Ishikawa (cell line): ENCODE data around the gene NPY2R.
A peak's percentile ranks its signal among the peaks of the same experiment; 100 is the strongest.

ENCODE experiments used
- CEBPB ChIP-seq: IDR thresholded peaks from 2 replicates; pipeline ENCODE4 v1.6.1; 2012
- CREB1 ChIP-seq: IDR thresholded peaks from 2 replicates; pipeline ENCODE4 v1.6.1; 2012; ENCODE audit warnings: low read depth
- EGR1 ChIP-seq: IDR thresholded peaks from 2 replicates; pipeline ENCODE4 v1.6.1; 2012
- EP300 ChIP-seq: IDR thresholded peaks from 2 replicates; pipeline ENCODE4 v1.6.1; 2012; ENCODE audit warnings: borderline replicate concordance
- FOXM1 ChIP-seq: IDR thresholded peaks from 2 replicates; pipeline ENCODE4 v1.6.1; 2012; ENCODE audit warnings: low read depth, borderline replicate concordance
- MAX ChIP-seq: IDR thresholded peaks from 2 replicates; pipeline ENCODE4 v1.6.1; 2012
- NFIC ChIP-seq: IDR thresholded peaks from 2 replicates; pipeline ENCODE4 v1.6.1; 2012
- RAD21 ChIP-seq: IDR thresholded peaks from 2 replicates; pipeline ENCODE4 v1.6.1; 2012; ENCODE audit warnings: low read depth
- TAF1 ChIP-seq: IDR thresholded peaks from 2 replicates; pipeline ENCODE4 v1.6.1; 2012; ENCODE audit warnings: low read depth, mild to moderate bottlenecking
- TEAD4 ChIP-seq: IDR thresholded peaks from 2 replicates; pipeline ENCODE4 v1.6.1; 2012
- USF1 ChIP-seq: IDR thresholded peaks from 2 replicates; pipeline ENCODE4 v1.6.1; 2012
- YY1 ChIP-seq: IDR thresholded peaks from 2 replicates; pipeline ENCODE4 v1.6.1; 2012; ENCODE audit warnings: low read depth
- ZBTB7A ChIP-seq: IDR thresholded peaks from 2 replicates; pipeline ENCODE4 v1.6.1; 2012; ENCODE audit warnings: low read depth
- TF ChIP-seq, protein P1 (sequence below): IDR thresholded peaks from 2 replicates; pipeline ENCODE4 v1.6.1; 2012; ENCODE audit warnings: low read depth, mild to moderate bottlenecking

GRCh38 chr4:155179216-155179615, 29.2 kb upstream of the NPY2R start:
- TF ChIP-seq CEBPB (peak; percentile 40; the same call in 1 of the 2 replicates), CREB1 (no peak), EP300 (no peak), ZBTB7A (no peak), EGR1 (no peak), RAD21 (no peak), YY1 (no peak), USF1 (no peak), MAX (no peak), TAF1 (no peak), TEAD4 (no peak), FOXM1 (no peak), NFIC (peak; percentile 83)
- TF ChIP-seq, protein P1, sequence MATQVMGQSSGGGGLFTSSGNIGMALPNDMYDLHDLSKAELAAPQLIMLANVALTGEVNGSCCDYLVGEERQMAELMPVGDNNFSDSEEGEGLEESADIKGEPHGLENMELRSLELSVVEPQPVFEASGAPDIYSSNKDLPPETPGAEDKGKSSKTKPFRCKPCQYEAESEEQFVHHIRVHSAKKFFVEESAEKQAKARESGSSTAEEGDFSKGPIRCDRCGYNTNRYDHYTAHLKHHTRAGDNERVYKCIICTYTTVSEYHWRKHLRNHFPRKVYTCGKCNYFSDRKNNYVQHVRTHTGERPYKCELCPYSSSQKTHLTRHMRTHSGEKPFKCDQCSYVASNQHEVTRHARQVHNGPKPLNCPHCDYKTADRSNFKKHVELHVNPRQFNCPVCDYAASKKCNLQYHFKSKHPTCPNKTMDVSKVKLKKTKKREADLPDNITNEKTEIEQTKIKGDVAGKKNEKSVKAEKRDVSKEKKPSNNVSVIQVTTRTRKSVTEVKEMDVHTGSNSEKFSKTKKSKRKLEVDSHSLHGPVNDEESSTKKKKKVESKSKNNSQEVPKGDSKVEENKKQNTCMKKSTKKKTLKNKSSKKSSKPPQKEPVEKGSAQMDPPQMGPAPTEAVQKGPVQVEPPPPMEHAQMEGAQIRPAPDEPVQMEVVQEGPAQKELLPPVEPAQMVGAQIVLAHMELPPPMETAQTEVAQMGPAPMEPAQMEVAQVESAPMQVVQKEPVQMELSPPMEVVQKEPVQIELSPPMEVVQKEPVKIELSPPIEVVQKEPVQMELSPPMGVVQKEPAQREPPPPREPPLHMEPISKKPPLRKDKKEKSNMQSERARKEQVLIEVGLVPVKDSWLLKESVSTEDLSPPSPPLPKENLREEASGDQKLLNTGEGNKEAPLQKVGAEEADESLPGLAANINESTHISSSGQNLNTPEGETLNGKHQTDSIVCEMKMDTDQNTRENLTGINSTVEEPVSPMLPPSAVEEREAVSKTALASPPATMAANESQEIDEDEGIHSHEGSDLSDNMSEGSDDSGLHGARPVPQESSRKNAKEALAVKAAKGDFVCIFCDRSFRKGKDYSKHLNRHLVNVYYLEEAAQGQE: no peak
